Spleen (tissue), 11 donors: ENCODE results near the gene CGREF1. TPM values are rescaled to one million over a fixed set of nuclear protein-coding genes. Genes with fewer than 3 reads are reported as not detected.

Source experiments
- DNase-seq: peaks from one replicate; pipeline ENCODE4 v3.0.0-alpha.2; 2020
- H3K27ac ChIP-seq, 8 donors: fragments of 200-600 bp; sonication (generic) in 7 of 8; 1 replicate in 4 of 8; 2 replicates in 4 of 8; pipeline versions ENCODE4 v1.5.0 to v1.8.0; 2016 to 2021; ENCODE audit warnings: inconsistent platforms in 4 of 8, mild to moderate bottlenecking in 4 of 8, moderate library complexity in 1 of 8
- H3K27me3 ChIP-seq, 7 donors: fragments of 200-600 bp; sonication (generic) in 6 of 7; replicated peaks in 1 of 7; 1 replicate in 4 of 7; 2 replicates in 3 of 7; pipeline versions ENCODE4 v1.5.0 to v1.8.0; 2016 to 2021; ENCODE audit warnings: inconsistent platforms in 3 of 7, mild to moderate bottlenecking in 1 of 7
- H3K36me3 ChIP-seq, 6 donors: fragments of 200-600 bp; sonication (generic) in 5 of 6; 1 replicate in 4 of 6; 2 replicates in 2 of 6; pipeline versions ENCODE4 v1.5.0 to v1.8.0; 2016 to 2021; ENCODE audit warnings: inconsistent platforms in 2 of 6
- H3K4me1 ChIP-seq, 6 donors: fragments of 200-600 bp; sonication (generic) in 5 of 6; 1 replicate in 3 of 6; 2 replicates in 3 of 6; pipeline versions ENCODE4 v1.5.0 to v1.8.0; 2016 to 2021; ENCODE audit warnings: inconsistent platforms in 3 of 6
- H3K4me3 ChIP-seq, 8 donors: fragments of 200-600 bp; sonication (generic) in 7 of 8; 1 replicate in 4 of 8; 2 replicates in 4 of 8; pipeline versions ENCODE4 v1.5.0 to v1.8.0; 2016 to 2021; ENCODE audit warnings: inconsistent platforms in 4 of 8, mild to moderate bottlenecking in 4 of 8, moderate library complexity in 2 of 8
- H3K9me3 ChIP-seq, 8 donors: fragments of 200-600 bp; sonication (generic) in 7 of 8; 1 replicate in 4 of 8; 2 replicates in 4 of 8; pipeline versions ENCODE4 v1.5.0 to v1.8.0; 2016 to 2021; ENCODE audit warnings: inconsistent platforms in 4 of 8
- POLR2A ChIP-seq, 3 donors: fragments of 450-650 bp; IDR thresholded peaks; one replicate each; pipeline ENCODE4 v1.5.1; 2017; ENCODE audit warnings: antibody characterized with exemption in 3 of 3, mild to moderate bottlenecking in 1 of 3
- POLR2AphosphoS5 ChIP-seq, 3 donors: sonication (generic); formaldehyde crosslinking; IDR thresholded peaks; one replicate each; pipeline ENCODE4 v1.5.1; 2017; ENCODE audit warnings: antibody characterized with exemption in 3 of 3
- WGBS, 5 donors: extraction: QIAGEN DNeasy Blood & Tissue Kit in 3 of 5; methylation state at CpG; one replicate each; pipeline versions ENCODE4 v1.1.5 to v1.1.7; 2013 to 2018; 5-methylcytosine and 5-hydroxymethylcytosine counted together
- intact Hi-C: fragments of 100-400 bp; cut with DNase I; formaldehyde crosslinking; loops from one replicate; pipeline ENCODE4 v1.15.0; 2023; ENCODE audit warnings: low total_unique reads
- polyA plus RNA-seq, 3 donors: library from polyadenylated mRNA; stranded (reverse); fragments of 200-250 nt; gene quantifications; one replicate each; pipeline ENCODE4 v1.2.1, GENCODE V29; 2013
- total RNA-seq, 7 donors: library from RNA; depleted of rRNA in 3 of 7; stranded (reverse); fragments of >200 nt in 3 of 7; fragmentation: NEBNext Ultra II Directional in 4 of 7; extraction: Animal tissue kit (Norgen Biotek cat#: 25700) in 4 of 7; gene quantifications; one replicate each; pipeline versions ENCODE4 v1.1.0 to v1.2.1, GENCODE V29; 2016 to 2021
- TF ChIP-seq, protein P1 (sequence below), 11 experiments: fragments of 200-600 bp in 7 of 11; fragments of 450-650 bp in 4 of 11; sonication (generic) in 4 of 11; IDR thresholded peaks in 8 of 11; conservative IDR thresholded peaks in 3 of 11; 1 replicate in 7 of 11; 2 replicates in 4 of 11; pipeline versions ENCODE4 v1.4.0 to v1.8.0; 2016 to 2021; ENCODE audit warnings: antibody characterized with exemption in 11 of 11, inconsistent platforms in 4 of 11, mild to moderate bottlenecking in 1 of 11
- donor health status: healthy with polysubstance abuse.
- donor health status: DM: no; HTN: no; CAD: no; lungs with moderate emphysema.
- donor health status: DM: no; HTN: no; CAD: no.
- donor health status: Bipolar disorder and iron deficiency.
- donor health status: healthy.
- donor health status: DM: no; HTN: no; CAD: no.
- donor health status: DM: yes; HTN: yes; CAD: no.

CGREF1 gene
- total and polyA plus RNA-seq, 10 donors, result 0.17 to 0.82 (median 0.46) TPM; not detected in 3

DNA sequence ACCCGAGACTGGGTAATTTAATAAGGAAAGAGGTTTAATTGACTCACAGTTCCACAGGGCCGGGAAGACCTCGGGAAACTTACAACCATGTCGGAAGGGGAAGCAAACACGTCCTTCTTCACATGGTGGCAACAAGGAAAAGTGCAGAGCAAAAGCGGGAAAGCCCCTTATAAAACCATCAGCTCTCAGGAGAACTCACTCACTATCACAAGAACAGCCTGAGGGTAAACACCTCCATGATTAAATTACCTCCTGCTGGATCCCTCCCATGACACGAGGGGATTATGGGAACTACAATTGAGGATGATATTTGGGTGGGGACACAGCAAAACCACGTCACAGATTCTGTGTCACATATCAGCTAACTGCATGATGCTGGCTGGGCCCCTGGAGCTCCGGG lies 41.3 kb upstream of the CGREF1 start:
- 82 to 90% (median 87%) methylated on average over 9 of the region's 9 CpGs for whole genome bisulfite sequencing, 5 donors
- no peaks in the 10 kb centered on the region for H3K27me3 ChIP-seq

DNA sequence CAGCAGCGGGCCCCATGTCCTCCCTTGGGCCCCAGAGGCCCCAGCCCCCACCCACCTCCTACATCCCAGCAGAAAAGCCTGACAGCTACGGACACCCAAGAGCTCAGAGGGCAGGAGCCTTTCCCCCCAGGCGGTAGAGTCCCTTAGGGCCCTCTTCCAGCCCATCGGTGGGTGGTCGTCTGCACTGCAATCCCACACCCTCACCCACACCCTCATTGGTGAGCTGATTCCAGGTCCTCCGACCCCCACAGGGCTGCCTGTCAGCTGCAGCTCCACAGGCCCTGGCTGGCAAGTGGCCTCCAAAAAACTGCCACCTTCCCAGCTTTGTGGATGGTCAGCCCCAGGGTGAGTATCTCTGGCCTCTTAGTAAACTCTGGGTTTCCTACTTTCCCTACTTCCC lies 40.3 kb upstream of the CGREF1 start:
- no peaks in the 10 kb centered on the region for H3K27me3 ChIP-seq
- H3K27ac ChIP-seq, result no peak overlapping the region
- 74 to 86% (median 79%) methylated on average over 3 to 6 of the region's 6 CpGs for WGBS, 5 donors
- intact Hi-C loops, result no loop called here
- no peaks in the 10 kb centered on the region for H3K9me3 ChIP-seq
- H3K4me1 ChIP-seq, result no peaks in the 10 kb centered on the region
- no peaks in the 10 kb centered on the region for H3K36me3 ChIP-seq
- no peak overlapping the region for H3K4me3 ChIP-seq
- DNase-seq, result no peak
- no peak for TF ChIP-seq POLR2AphosphoS5 (IDR thresholded peaks at IDR 0.05)
- TF ChIP-seq, protein P1, sequence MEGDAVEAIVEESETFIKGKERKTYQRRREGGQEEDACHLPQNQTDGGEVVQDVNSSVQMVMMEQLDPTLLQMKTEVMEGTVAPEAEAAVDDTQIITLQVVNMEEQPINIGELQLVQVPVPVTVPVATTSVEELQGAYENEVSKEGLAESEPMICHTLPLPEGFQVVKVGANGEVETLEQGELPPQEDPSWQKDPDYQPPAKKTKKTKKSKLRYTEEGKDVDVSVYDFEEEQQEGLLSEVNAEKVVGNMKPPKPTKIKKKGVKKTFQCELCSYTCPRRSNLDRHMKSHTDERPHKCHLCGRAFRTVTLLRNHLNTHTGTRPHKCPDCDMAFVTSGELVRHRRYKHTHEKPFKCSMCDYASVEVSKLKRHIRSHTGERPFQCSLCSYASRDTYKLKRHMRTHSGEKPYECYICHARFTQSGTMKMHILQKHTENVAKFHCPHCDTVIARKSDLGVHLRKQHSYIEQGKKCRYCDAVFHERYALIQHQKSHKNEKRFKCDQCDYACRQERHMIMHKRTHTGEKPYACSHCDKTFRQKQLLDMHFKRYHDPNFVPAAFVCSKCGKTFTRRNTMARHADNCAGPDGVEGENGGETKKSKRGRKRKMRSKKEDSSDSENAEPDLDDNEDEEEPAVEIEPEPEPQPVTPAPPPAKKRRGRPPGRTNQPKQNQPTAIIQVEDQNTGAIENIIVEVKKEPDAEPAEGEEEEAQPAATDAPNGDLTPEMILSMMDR (IDR thresholded peaks at IDR 0.05 in 8 of 11, conservative IDR thresholded peaks at IDR 0.05 in 3 of 11), result no peak
- TF ChIP-seq POLR2A (IDR thresholded peaks at IDR 0.05), result no peak

More for the DNA sequence above, 41.3 kb upstream of the CGREF1 start:
- TF ChIP-seq POLR2AphosphoS5 (IDR thresholded peaks at IDR 0.05), result no peak
- no peak for TF ChIP-seq POLR2A (IDR thresholded peaks at IDR 0.05)
- TF ChIP-seq, protein P1 (IDR thresholded peaks at IDR 0.05 in 8 of 11, conservative IDR thresholded peaks at IDR 0.05 in 3 of 11), result no peak
- H3K4me3 ChIP-seq, result no peak overlapping the region
- no peaks in the 10 kb centered on the region for H3K36me3 ChIP-seq
- no peaks in the 10 kb centered on the region for H3K4me1 ChIP-seq
- no peak overlapping the region for H3K27ac ChIP-seq
- no peaks in the 10 kb centered on the region for H3K9me3 ChIP-seq
- intact Hi-C loops, result no loop called here
- no peak for DNase-seq

DNA sequence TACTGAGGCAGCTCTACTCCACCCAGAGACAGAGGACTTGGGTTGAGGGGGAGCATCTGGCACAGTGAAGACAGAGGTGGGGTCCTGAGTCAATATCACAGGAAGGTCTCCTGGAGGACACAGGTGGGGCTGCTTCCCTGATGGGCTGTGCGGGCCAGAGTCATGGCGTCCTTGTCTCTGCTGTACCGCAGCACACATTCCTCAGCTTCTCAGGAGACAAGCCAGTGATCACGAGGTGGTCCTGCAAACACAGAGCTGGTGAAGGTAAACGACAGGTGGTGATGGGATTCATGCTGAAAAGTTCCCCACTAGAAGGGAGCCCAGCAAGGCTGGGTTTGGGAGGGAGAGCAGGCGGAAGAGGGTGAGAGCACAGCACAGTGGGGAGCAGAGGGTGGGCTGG lies 39.5 kb upstream of the CGREF1 start:
- DNase-seq, result no peak
- Histone ChIP-seq H3K9me3 (no peaks in the 10 kb centered on the region), H3K4me1 (no peaks in the 10 kb centered on the region), H3K27me3 (no peaks in the 10 kb centered on the region), H3K27ac (no peak overlapping the region), H3K36me3 (no peaks in the 10 kb centered on the region), H3K4me3 (no peak overlapping the region)
- TF ChIP-seq POLR2AphosphoS5 (IDR thresholded peaks at IDR 0.05) (no peak), POLR2A (IDR thresholded peaks at IDR 0.05) (no peak)
- TF ChIP-seq, protein P1 (IDR thresholded peaks at IDR 0.05 in 8 of 11, conservative IDR thresholded peaks at IDR 0.05 in 3 of 11), result no peak
- WGBS, 5 donors, result 81 to 88% (median 85%) methylated on average over 6 of the region's 6 CpGs
- intact Hi-C loops, result no loop called here

DNA sequence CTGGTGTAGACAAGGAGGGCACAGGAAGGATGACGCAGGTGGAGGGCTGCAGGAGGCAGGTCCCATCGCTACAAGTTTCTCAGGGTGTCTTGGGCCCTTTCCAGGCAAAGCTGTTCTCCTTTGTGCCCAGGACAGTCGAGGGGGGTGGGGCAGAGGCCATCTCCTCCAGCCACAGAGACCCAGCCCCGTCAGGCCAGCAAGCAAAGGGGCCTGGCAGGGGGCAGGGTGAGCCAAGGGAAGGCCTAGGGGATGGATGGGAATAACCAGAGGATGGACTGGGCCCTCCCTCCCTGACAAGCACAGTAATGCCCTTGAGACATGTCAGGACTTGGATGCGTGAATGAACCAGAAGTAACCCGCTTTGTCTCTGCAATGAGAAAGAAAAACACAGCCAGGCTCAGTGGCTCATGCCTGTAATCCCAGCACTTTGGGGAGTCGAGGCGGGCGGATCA lies 36.2 kb upstream of the CGREF1 start:
- no peak for DNase-seq
- 81 to 93% (median 83%) methylated on average over 9 of the region's 9 CpGs for WGBS, 5 donors
- Histone ChIP-seq H3K27me3 (peaks cover 0 to under 1% (median 0%) of the 10 kb centered on the region in 7 donors), H3K4me3 (no peak overlapping the region), H3K9me3 (no peaks in the 10 kb centered on the region), H3K36me3 (no peaks in the 10 kb centered on the region), H3K27ac (no peak overlapping the region), H3K4me1 (no peaks in the 10 kb centered on the region)
- TF ChIP-seq POLR2A (IDR thresholded peaks at IDR 0.05) (no peak), POLR2AphosphoS5 (IDR thresholded peaks at IDR 0.05) (no peak)
- TF ChIP-seq, protein P1 (IDR thresholded peaks at IDR 0.05 in 8 of 11, conservative IDR thresholded peaks at IDR 0.05 in 3 of 11), result no peak
- intact Hi-C loops, result no loop called here
